Stimulated activated CD8-positive, alpha-beta memory T cell treated with anti-CD3 and anti-CD28 coated beads, Interleukin-12 subunit alpha, Interleukin-12 subunit beta, amount 100 ng/mL, for 24 hours (primary cell): Measurements from ENCODE around the gene LRMDA.

Experiments used
- DNase-seq: peaks from one replicate; pipeline ENCODE4 v3.0.0-alpha.2; 2020; ENCODE audit errors: extremely low read depth

LRMDA gene

DNA sequence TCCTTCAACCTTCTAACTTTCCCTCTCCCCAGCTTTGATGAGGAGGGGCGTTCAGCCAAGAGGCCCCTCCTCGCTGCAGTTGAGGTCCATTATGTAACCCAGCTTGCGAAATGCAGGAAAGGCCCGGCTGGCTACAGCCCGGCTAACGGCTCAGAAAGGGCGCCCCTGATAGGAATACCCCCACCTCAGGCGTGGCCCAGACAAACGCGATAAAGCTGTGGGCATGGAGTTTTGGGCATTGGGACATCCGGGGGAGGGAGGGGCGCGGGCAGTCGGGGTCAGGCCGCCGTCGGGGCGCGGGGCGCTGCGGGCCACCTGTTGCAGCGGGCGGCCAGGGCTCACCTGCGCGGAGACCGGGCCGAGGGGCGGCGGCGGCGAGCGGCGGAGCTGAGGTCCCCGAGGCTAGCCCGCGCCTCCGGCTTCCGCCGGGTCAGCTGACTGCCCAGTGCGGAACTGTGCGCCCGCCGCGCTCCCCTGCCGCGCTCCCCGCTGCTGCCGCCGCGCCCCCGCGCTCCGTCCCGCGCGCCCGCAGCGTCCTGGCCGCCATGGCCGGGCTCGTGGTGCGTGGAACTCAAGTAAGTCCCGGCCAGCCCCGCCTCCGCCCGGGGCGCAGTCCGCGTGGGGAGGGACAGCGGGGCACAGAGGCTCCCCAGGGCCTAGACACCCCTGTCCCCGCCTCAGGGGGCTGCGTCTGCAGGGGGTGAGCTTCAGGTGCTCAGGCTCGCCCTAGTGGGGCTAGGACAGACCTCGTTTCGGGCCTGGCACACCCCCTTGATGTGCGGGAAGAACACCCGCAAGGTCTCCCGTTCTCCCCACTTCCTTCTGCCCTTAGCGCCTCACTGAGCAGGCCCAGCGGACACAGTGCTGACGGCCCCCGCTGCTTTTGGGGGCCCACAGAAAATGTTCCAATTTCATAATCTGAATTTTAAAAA lies at the start of gene LRMDA:
Gene LRMDA (plus strand): TSS at position 445 of the 932 bp plus-strand sequence.
- DNase-seq, result no peak

DNA sequence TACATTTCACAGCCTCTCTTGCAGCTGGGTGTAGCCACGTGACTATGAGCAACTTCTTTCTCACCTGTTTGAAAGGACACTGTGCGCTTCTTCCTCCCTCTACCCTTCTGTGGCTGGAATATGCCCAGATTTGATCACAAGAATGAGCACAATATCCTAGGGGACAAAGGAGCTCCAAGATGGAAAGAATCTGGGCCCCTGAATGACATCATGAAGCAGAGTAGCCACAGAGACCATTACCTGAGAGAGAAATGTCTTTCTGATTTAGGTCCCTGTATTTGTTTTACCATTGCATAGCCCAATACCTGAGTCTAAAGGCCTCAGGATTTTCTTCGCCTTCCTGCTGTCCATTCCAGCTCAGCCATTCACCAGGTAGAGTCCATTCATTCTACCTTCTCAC lies 45.3 kb upstream of the LRMDA start:
- DNase-seq, result no peak

DNA sequence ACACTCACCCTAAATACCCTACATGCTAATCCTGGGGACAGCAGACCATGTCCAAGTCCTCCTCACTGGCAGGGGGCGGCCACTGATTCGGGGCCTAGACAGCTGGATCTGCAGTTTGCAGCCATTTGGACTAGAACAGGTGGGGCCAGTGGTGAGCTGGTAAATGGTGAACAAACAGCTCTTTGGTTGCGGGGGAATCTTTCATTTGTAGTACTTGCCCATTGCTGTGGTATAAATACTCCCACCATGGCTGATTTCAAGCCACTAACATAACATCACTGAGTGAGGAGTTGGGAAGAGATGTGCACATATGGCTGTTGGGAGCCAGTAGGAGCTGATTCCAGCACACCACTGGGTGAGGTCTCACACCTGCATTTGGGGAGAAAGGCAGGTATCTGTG lies 43.3 kb upstream of the LRMDA start:
- no peak for DNase-seq

DNA sequence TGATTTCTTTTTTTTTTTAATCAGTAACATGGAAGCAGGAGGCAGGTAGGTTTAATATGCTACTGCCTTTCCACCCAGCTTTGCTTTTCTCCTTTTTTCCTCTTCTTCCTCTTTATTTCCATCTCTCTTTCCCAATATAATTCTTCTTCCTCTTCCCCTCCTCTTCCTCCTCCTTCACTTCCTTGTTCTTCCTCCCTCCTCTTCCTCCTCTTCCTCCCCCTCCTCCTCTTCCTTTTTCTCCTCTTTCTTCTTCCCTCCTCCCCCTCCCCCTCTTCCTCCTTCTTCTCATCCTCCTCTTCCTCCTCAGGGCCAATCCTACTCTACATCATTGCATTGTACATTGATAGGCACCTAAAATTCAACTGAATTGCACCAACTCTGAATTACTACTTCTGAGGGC lies 41.2 kb upstream of the LRMDA start:
- DNase-seq, result no peak

DNA sequence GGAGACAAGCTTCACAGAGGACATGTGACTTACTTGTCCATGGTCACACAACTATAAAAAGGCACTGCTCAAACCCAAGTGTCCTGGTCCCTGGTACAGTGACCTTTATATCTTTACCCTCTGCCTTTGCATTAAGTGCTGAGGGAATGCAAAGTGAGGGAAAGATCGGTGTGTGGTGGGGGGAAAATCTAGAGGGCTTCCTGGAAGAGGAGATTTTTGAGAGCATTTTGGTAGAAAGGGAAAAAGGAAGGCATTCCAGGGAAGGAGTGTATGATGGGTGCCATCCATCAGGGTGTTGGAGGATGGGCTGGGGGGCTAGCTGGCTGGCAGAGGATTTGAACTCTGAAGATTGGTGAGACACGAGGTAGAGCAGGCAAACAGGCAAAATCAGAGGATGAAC lies 39.2 kb upstream of the LRMDA start:
- no peak for DNase-seq

DNA sequence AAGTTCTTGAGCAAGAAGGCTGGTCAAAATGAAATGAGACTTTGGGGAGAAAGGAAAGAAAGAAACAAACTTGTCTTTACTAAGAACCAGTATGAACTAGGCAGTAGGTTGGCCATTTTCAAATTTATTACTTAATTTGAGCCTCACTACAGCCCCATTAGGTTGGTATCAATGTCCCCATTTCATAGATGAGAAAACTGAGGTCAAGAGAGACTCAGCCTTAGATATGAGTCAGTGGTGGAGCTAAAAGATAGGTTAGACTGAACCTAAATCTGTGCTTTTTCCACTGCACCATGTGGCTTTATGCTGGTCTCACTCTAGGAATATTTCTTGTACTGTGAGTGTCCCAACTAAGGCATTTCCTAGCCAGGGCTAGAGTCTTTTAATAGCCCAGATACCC lies 38.7 kb upstream of the LRMDA start:
- DNase-seq, result no peak

DNA sequence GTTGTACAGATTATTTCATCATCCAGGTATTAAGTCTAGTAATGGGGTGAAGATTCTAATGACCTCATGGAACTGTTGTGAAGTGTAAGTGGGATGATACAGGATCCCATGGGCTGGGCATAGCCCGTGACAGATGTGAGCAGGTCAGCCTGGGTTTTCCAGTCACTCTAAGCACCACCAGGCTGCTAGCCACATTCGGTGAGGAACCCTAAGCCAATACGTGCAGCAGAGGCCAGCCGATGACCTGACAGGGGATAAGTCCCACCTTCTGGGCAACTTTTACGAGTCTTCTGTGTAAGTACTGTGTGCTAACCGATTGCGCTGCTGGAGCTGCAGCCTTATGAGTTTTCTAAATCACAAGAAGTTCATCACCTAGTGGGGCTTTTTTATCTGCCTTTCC lies 37.2 kb upstream of the LRMDA start:
- no peak for DNase-seq

DNA sequence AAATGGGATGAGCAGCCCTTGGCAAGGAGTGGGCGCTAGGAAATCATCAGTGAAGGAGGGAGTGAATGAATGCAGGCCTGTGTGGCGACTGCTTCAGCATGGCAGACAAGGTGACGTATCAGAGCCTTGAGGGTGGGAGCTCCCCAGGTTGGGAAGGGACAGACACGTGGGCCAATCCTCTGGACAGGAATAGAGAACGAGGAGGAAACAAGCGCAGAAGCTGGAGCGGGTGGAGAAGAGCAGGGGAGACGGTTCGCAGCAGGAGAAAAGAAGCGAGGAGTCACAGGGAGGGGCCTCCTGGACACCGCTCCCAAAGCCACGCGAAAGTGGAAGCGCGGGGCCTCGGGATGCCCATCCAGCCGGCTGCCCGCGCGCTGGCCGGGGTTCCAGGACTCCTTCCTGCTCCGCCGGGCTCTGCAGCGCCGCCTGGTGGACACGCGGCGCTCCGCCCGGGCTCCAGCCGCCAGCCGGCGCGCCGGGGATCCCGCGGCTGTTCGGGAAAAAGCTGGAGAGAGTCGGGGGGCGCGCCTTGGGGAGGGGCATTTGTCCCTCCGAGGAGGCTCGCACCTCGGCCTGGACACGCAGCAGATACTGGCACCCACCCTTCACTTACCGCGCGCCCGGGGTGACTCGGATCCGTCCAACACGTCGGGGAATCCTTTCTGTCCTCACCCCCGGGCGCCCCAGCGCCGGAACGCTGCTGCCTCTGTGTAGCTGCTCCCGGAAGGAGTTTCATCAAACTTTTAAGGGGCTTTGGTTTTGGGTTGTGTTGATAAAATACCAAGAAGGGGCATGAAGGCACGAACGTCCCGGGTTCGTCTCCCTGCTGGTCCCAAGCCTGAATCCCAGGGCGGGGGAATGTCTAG lies 36.1 kb upstream of the LRMDA start:
- no peak for DNase-seq

DNA sequence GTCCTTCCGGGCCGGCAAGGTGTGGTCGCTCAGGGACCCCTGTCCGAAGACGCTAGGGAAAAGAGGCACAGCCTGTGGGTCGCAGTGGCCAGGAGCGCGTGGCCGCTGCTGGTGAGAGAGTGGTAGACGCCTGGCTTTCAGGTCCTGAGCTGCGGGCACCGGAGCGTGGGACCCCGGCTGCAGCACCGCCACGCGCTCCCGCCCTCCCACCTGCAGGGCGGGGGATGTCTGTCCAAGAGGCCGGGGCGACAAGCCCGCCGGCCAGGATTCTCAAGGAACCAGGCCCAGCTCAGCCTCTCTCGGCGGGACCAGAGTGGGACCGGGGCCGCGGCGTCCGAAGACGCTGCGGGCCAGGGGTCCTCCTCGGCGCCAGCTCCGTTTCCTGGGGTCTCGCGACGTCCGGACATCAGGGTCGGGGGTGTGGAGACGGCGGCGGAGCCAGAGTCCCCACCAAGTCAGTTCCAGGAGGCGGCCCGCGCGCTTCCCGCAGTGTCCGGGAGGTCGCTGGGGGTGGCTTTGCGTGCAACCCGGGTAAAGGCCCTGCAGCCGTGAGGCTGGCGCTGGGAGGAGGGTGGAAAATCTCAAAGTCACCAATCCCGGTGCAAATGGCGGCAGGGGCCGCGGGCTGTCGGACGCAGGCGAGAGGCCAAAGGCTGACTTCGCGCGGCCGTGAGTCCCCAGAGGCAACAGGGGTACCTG lies 35.3 kb upstream of the LRMDA start:
- DNase-seq, result no peak

DNA sequence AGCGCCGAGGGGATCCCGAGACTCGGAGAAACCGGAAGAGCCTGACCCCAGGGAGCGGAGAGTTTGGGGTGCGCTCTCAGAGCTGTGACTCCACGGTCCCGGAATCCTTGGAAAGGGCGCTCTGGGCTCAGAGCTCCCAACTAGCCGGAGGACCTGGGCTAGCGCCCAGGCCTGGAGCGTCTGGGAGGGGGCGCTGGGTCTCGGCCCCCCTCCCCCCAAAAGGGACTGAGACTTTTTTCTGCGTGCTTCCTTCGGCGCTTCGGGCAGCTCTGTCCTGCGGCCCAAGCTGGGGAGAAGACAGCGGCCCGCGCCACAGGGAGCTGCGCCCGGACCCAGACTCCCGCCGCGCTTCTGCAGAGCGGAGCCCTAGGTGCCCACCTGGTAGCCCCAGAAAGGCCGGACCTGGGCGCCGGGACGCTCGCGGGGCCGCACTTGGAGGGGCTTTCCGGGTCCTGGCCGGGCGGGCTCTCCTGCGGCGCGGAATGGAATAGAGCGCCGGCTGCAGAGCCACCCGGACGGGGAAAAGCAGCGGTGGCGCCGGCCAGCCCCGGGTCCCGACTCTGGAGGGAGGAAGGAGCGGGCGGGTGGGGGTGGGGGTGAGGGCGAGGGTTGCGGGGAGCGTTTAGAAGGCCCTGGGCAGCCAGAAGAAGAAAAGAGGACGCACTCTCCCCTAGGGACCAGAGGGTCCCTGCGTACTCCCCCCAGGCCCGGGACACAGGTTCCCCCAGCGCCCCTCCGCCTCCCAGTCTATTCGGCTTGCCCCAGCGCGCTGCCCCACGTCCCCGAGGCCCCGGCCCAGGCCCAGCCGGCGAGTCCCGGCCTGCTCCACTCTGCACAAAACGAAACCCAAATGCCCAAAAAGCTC lies 34.6 kb upstream of the LRMDA start:
- no peak for DNase-seq

DNA sequence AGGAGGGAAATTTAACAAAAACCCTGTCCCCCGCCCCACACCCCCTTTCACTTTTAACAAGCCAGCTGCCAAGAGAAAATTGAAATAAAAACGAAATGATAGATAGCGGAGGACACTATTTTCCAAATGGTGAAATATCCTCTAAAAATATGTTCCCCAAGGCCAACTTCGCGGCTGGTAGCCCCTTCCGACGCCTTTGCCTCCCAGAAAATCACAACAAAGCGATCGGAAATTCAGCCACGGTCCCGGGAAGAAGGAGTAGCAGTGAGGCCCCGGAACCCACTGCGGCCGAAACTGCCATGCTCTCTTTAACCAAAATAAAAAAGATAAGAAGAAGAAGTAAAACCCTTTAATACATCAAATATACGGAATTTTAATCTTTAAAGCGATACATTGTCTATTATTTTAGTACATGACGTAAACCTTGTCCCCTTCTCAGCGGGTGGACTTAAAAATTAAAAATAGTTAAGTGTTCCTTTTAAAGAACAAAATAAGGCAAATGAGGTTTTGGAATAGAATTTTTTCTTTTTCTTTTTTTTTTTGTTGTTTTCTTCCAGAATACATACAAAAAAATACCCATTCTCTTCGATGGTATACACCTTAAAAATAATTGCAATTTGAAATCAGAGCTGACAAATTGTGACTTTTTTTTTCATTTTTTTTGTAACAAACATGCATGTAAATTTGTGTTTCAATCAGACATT lies 33.8 kb upstream of the LRMDA start:
- no peak for DNase-seq

DNA sequence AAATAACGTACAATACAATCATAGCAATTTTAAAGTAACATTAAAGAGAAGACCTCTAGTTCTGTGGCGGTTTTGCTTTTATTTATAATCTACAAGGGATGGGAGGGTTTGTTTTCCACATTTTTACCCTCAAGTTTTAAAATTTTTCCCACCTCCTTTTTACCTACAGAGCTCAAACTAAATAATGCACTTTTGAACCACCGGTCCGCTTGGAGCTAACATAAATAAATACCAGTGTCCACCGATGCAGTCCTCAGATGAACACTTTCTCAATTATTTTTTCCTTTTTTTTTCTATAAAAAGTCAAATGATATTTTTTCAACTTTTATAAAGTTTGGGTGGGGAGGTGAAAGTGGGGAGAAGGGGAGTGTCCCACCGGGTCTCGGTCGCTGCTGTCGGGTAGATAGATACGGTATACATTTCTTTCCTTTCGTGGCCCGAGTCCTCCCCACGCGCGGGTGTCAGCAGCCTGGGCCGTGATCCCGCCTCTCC lies 33.2 kb upstream of the LRMDA start:
- DNase-seq, result no peak

DNA sequence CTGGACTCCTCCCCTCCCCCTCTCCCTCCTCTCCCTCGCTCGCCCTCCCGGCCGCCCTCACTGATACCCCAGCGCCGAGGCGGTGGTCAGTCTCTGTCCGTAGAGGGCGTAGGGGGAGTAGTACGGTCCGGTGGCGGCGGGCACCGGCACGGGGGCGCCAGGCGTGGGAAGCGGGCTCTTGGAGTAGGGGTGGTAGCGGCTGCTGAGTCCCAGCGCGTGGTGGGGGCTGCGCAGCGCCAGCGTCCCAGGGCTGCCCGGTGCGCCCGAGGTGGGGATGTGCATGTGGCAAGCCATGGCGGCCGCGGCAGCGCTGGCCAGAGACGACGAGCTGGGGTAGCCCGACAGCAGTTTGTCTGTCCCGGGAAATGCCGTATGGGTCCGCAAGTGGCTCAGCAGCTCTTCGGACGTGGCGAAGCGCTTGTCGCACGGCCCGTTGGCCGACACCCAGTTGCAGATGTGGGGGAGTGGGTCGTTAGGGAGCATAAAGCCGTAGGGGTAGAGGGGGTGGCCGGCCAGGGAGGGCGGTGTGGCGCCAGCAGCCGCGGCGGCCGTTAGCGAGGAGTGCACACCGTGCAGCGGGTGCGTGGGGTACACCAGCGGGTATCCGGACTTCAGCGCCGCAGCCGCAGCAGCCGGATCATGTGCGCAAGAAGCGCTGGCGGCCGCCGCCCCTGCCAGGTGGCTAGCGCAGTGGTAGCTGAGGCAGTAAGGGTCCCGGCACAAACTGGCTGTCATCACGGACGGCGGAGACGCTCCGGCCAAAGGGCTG lies 32.5 kb upstream of the LRMDA start:
- no peak for DNase-seq

DNA sequence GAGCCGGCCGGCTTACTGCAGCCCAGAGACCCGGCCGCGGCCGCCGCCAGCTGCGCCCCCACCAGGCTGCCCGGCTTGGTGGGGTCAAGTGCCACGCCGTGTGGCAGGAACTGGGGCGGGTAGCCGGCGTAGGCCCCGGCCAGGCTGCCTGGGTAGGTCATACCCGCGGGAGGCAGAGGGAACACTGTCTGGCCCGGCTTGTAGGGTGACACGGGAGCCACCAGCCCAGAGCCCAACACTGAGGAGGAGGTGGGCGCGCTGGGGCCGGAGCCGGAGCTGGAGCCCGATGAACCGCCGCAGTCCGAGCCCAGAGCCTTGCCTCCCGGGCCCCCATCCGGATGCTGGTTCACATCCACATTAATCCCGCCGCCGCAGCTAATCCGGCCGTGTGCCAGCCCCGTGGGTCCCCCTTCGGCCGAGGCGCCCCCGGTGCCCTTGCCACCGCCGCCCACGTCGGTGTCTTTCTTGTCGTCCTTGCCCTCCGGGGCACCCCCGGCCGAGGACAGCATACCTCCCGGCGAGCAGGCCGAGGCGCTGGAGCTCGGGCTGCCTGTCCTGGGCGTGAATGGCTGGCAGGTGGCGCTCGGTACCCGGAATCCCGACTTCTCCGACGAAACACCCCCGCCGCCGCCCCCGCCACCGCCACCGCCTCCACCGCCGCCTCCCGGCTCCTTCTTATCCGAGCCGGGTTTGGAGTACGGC lies 31.8 kb upstream of the LRMDA start:
- DNase-seq, result no peak

DNA sequence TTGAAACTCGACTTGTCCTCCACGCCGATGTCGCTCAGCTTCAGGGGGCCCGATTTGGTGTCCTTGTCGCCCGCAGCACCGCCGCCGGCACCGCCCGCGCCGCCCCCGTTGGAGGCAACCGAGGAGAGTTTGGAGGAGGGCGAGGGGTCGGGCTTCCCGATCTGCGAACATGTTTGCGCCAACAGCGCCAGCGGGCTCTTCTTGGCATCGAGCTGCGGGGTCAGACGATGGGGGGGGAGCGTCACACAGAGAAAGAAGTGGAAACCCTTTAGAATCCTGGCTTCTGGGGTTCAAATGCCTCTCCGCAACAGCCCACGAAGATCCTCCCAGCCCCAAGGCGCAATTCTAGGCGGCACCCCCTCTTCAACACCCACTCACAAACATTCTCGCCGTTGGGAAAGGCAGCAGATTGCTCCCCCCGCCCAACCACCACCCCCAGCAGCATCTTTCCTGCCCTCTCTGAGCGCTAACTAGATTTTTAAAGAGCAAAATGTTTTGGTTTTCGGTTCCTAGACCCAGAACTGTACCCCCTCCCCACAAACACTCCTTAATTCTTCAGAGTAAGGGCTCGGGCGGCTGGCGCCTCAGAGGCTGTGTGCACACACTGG lies 31.2 kb upstream of the LRMDA start:
- DNase-seq, result no peak

DNA sequence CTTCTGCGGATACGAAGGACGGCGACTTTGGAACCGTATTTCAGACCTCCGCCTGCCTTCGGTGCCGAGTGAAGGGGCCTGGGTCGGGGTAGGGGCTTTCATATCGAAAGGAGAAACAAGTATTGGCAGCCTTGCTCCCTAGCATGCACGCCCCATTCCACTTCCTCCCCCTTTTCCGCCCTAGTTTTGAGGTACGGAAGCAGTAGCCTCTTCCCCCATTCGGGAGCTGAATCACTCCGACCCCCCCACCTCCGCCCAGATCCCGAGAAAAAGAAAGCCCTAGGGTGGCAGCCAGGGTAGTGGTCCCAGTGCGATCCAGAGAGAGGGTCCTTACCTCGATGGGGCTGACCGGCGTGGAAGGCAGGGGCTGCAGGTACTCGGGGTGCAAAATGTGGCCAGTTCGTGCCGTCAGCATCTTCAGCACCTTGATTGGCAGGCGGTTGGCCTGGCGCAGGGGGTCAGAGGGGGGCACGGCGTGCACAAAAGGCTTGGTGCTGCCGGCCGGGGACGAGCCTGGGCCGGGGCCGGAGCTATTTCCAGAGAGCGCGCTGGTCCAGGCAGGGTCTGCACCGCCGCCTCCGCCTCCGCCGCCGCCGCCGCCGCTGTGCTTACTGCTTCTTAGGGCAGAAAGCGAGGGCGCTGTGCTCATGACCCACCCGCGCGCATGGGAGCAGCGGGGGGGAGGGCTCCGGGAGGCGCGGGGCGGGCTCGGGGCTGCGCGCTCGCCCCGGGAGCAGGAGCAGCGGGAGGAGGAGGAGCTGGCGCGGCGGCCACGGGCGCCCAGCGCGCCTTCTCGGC lies 30.5 kb upstream of the LRMDA start:
- no peak for DNase-seq

DNA sequence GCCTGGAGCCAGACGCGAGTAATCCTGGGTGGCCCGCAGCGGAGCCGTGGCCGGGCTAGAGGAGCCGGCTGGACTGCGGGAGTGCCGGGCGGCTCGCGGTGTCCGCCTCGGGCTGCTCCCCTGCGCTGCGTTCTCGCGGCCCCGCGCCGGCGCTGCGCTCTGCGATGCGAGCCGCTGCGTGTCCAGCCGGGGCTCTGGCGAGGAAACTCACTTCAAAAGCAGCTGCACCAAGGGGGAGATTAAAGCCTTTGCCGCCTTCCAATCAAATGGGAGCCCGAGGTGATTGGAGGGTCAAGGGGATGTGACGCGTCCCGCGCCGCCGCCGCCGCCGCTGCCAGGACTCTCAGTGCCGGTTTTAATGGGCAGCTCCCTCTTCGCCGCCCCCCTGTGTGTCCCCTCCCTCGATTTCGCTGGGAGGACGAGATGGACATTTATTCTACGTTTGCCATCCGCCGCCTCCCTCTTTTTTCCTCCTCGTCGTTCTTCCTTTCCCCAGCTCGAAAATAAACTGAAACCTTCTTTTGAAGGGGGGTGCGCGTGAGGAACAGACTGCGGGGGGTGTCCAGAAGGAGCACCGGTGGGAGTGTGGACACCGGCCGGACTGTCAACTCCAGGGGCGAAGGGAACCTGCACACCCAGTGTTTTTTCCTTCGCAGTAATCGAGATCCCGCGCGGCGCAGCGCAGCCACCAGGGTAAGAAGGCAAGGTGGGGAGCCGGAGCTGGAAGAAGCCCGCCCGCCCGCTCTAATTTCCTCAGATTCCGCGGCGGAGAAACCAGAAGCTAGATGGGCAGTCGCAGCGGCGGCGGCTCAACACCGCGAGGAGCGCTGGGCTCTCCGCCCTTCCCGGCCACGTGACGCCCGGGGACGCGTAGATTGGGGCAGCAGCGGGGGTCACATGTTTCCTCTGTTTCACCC lies 29.6 kb upstream of the LRMDA start, which contains the start of gene ZNF503:
Gene ZNF503 (minus strand): TSS at position 196 of the 917 bp plus-strand sequence. CDS start 345 bp downstream, outside the sequence.
- no peak for DNase-seq
